NCI-H524 (cell line): ENCODE data around the gene ACKR1.

Experiments used
- DNase-seq, 2 experiments: peaks; one replicate each; lab custom pipeline; 2025; lab: John Stamatoyannopoulos, UW

ACKR1 gene

GRCh38 chr1:159187647-159188374 lies 16.9 kb upstream of the ACKR1 start:
- no peak for DNase-seq

GRCh38 chr1:159188375-159188788 lies 16.3 kb upstream of the ACKR1 start:
- no peak for DNase-seq

GRCh38 chr1:159190441-159190840 lies 14.2 kb upstream of the ACKR1 start:
- no peak for DNase-seq

- peak in 1 of 2 experiments; percentile 6 for DNase-seq
Measured at GRCh38 chr1:159196543-159196942, 8.1 kb upstream of the ACKR1 start.

- DNase-seq = peak; percentile 39 to 80
Measured at GRCh38 chr1:159197561-159198557, 6.8 kb upstream of the ACKR1 start.

GRCh38 chr1:159199901-159200300 lies 4.8 kb upstream of the ACKR1 start:
- DNase-seq = no peak

GRCh38 chr1:159200769-159201168 lies 3.9 kb upstream of the ACKR1 start:
- no peak for DNase-seq

GRCh38 chr1:159201642-159202041 lies 3.0 kb upstream of the ACKR1 start:
- DNase-seq = no peak

- DNase-seq = no peak
Measured at GRCh38 chr1:159203610-159204009, 1.1 kb upstream of the ACKR1 start.

- DNase-seq = no peak
Measured at GRCh38 chr1:159205225-159205624, 550 bp downstream of the ACKR1 start.

GRCh38 chr1:159206110-159206509 lies 1.4 kb downstream of the ACKR1 start:
- no peak for DNase-seq

GRCh38 chr1:159207080-159207479 lies 2.4 kb downstream of the ACKR1 start:
- no peak for DNase-seq

- peak; percentile 75 to 83 for DNase-seq
Measured at GRCh38 chr1:159207774-159208173, 3.1 kb downstream of the ACKR1 start.

- DNase-seq = peak in 1 of 2 experiments; percentile 60
Measured at GRCh38 chr1:159208175-159208825, 3.6 kb downstream of the ACKR1 start.

GRCh38 chr1:159209061-159209460 lies 4.4 kb downstream of the ACKR1 start:
- no peak for DNase-seq

- DNase-seq = peak; percentile 22 to 53
Measured at GRCh38 chr1:159211331-159212136, 6.9 kb downstream of the ACKR1 start.

GRCh38 chr1:159212596-159212995 lies 7.9 kb downstream of the ACKR1 start:
- peak in 1 of 2 experiments; percentile 31 for DNase-seq

GRCh38 chr1:159214149-159214760 lies 9.6 kb downstream of the ACKR1 start:
- peak; percentile 19 to 59 for DNase-seq

GRCh38 chr1:159218649-159219636 lies 14.3 kb downstream of the ACKR1 start:
- DNase-seq = no peak
